ENCODE measurements around the gene PRKAA1.

The PRKAA1 gene

DNA sequence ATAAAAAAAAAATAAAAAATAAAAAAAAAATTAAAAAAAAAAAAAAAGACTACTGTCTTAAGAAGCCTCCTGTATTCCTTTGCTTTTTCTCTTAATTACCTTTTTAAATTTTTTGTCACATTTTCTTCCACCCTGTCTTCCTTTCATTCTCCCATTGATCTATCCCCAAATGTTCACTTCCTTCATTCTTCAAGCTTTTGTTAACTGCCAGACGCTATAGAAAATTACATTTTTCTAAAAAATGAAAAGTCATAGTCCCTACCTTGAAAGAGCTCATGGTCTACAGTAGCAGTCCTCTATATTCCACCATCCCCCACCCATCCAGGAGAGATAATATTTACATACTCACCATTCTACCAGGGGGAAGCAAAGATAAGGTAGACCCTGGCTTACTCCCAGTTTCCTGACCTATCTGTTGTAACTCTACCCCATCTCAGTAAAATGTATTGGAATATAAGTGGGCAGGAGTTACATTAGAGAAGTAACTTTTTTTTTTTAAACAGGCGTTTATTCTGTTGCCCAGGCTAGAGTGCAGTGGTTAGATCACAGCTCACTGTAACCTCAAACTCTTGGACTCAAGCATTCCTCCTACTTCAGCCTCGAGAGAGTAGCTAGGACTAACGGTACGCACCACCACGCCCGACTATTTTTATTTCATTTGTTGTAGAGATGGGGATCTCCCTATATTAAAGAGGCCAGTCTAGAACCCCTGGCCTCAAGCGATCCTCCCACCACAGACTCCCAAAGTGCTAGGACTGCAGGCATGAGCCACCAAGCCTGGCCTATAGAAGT lies 3.8 kb upstream of the PRKAA1 start:
- peaks cover 19% of the 10 kb centered on the region for H3K4me1 ChIP-seq (ENCODE audit: insufficient read depth, low read length, poor library complexity, severe bottlenecking)
- no peaks in the 10 kb centered on the region for H3K36me3 ChIP-seq (ENCODE audit: insufficient read depth, low read length)
- H3K9ac ChIP-seq (ENCODE audit: low read depth, low read length, poor library complexity, severe bottlenecking): no peak overlapping the region
- TF ChIP-seq, protein P1, sequence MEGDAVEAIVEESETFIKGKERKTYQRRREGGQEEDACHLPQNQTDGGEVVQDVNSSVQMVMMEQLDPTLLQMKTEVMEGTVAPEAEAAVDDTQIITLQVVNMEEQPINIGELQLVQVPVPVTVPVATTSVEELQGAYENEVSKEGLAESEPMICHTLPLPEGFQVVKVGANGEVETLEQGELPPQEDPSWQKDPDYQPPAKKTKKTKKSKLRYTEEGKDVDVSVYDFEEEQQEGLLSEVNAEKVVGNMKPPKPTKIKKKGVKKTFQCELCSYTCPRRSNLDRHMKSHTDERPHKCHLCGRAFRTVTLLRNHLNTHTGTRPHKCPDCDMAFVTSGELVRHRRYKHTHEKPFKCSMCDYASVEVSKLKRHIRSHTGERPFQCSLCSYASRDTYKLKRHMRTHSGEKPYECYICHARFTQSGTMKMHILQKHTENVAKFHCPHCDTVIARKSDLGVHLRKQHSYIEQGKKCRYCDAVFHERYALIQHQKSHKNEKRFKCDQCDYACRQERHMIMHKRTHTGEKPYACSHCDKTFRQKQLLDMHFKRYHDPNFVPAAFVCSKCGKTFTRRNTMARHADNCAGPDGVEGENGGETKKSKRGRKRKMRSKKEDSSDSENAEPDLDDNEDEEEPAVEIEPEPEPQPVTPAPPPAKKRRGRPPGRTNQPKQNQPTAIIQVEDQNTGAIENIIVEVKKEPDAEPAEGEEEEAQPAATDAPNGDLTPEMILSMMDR (conservative IDR thresholded peaks at IDR 0.05; ENCODE audit: low read length): no peak
- TF ChIP-seq EZH2phosphoT487 (IDR thresholded peaks at IDR 0.05; ENCODE audit: borderline replicate concordance): no peak
- H3K27me3 ChIP-seq (ENCODE audit: insufficient read depth, low read length, poor library complexity, severe bottlenecking): no peaks in the 10 kb centered on the region
- H3K9me3 ChIP-seq (ENCODE audit: insufficient read depth, low read depth, low read length): no peaks in the 10 kb centered on the region
- no peak overlapping the region for H3K4me3 ChIP-seq (ENCODE audit: low read length, poor library complexity, severe bottlenecking)
- 0 out of 2 replicates have a peak, but pooled peaks cover 4% of the 10 kb centered on the region for H3F3A ChIP-seq (ENCODE audit: low read depth)
- H4K20me1 ChIP-seq (ENCODE audit: insufficient read depth, low read length, poor library complexity, severe bottlenecking): peaks cover 2% of the 10 kb centered on the region
- no peak overlapping the region for H2AFZ ChIP-seq (ENCODE audit: low read length)
- H3K4me2 ChIP-seq (ENCODE audit: low read depth, low read length, poor library complexity, severe bottlenecking): no peak overlapping the region
- H3K79me2 ChIP-seq (ENCODE audit: insufficient read depth, low read length): peaks cover 1% of the 10 kb centered on the region
- H3K9me2 ChIP-seq (replicated peaks; ENCODE audit: low read depth, low read length): no peaks in the 10 kb centered on the region

DNA sequence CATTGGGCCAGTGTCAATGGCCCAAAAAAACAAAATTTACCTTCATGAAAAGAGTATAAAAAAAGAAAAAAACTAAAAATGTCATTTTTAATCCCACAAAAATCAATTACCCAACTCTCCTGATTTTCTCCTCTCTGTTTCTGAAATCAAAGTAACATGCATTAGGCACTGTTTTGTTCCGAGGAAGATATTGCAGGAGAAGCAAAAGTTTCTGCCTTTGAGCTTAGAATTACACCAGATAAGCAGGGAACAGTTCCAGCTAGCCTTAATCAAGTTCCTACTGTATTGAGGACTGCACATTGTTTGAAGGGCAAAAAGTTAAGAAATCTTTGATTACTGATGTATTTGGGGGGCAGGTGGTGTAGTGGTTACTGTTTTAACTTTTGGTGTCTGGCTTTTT lies 1.1 kb upstream of the PRKAA1 start:
- H3K79me2 ChIP-seq (ENCODE audit: insufficient read depth, low read length): peaks cover 28% of the 10 kb centered on the region
- peaks cover 28% of the 10 kb centered on the region for H4K20me1 ChIP-seq (ENCODE audit: insufficient read depth, low read length, poor library complexity, severe bottlenecking)
- 0 out of 2 replicates have a peak, but pooled peaks cover 4% of the 10 kb centered on the region for H3F3A ChIP-seq (ENCODE audit: low read depth)
- no peak overlapping the region; the same call in 1 of the 2 replicates for H2AFZ ChIP-seq (ENCODE audit: low read length)
- H3K36me3 ChIP-seq (ENCODE audit: insufficient read depth, low read length): no peaks in the 10 kb centered on the region
- peaks cover 36% of the 10 kb centered on the region for H3K4me1 ChIP-seq (ENCODE audit: insufficient read depth, low read length, poor library complexity, severe bottlenecking)
- TF ChIP-seq EZH2phosphoT487 (IDR thresholded peaks at IDR 0.05; ENCODE audit: borderline replicate concordance): no peak
- TF ChIP-seq, protein P1 (conservative IDR thresholded peaks at IDR 0.05; ENCODE audit: low read length): no peak
- peak overlapping the region; percentile 66 for H3K9ac ChIP-seq (ENCODE audit: low read depth, low read length, poor library complexity, severe bottlenecking)
- no peaks in the 10 kb centered on the region for H3K9me3 ChIP-seq (ENCODE audit: insufficient read depth, low read depth, low read length)
- H3K4me3 ChIP-seq (ENCODE audit: low read length, poor library complexity, severe bottlenecking): peak overlapping the region; percentile 74
- H3K4me2 ChIP-seq (ENCODE audit: low read depth, low read length, poor library complexity, severe bottlenecking): peak overlapping the region; percentile 76
- H3K27me3 ChIP-seq (ENCODE audit: insufficient read depth, low read length, poor library complexity, severe bottlenecking): no peaks in the 10 kb centered on the region
- no peaks in the 10 kb centered on the region for H3K9me2 ChIP-seq (replicated peaks; ENCODE audit: low read depth, low read length)

DNA sequence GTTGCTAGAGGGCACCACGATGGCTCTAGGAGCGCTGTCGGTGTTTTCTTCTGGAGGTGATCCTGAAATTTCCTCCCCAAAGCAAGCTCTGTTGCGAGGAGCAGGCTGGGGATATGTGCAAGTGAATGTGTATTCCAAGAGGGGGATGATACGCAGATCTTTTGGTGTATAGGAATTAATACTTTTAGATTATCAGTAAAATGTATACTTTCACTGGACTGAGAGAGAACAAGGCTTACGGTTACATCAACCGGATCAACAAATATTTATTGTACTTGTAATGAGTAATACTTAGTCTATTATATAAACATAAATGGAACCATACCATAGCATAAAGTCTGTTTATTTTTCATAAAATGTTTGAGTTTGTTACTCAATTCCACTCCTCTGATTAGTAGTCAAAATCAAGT lies 632 bp upstream of the PRKAA1 start:
- Histone ChIP-seq H3K4me1 (ENCODE audit: insufficient read depth, low read length, poor library complexity, severe bottlenecking) (peaks cover 36% of the 10 kb centered on the region), H4K20me1 (ENCODE audit: insufficient read depth, low read length, poor library complexity, severe bottlenecking) (peaks cover 31% of the 10 kb centered on the region), H3K9me2 (replicated peaks; ENCODE audit: low read depth, low read length) (no peaks in the 10 kb centered on the region), H3K27me3 (ENCODE audit: insufficient read depth, low read length, poor library complexity, severe bottlenecking) (no peaks in the 10 kb centered on the region), H3K36me3 (ENCODE audit: insufficient read depth, low read length) (no peaks in the 10 kb centered on the region), H2AFZ (ENCODE audit: low read length) (peak overlapping the region; percentile 85), H3K79me2 (ENCODE audit: insufficient read depth, low read length) (peaks cover 33% of the 10 kb centered on the region), H3K4me3 (ENCODE audit: low read length, poor library complexity, severe bottlenecking) (peak overlapping the region; percentile 74), H3K4me2 (ENCODE audit: low read depth, low read length, poor library complexity, severe bottlenecking) (peak overlapping the region; percentile 76), H3K9me3 (ENCODE audit: insufficient read depth, low read depth, low read length) (no peaks in the 10 kb centered on the region), H3F3A (ENCODE audit: low read depth) (0 out of 2 replicates have a peak, but pooled peaks cover 4% of the 10 kb centered on the region), H3K9ac (ENCODE audit: low read depth, low read length, poor library complexity, severe bottlenecking) (peak overlapping the region; percentile 66)
- TF ChIP-seq, protein P1 (conservative IDR thresholded peaks at IDR 0.05; ENCODE audit: low read length): no peak
- no peak for TF ChIP-seq EZH2phosphoT487 (IDR thresholded peaks at IDR 0.05; ENCODE audit: borderline replicate concordance)

All from Loucy (cell line).